IPS-15b (cell line): ENCODE results near the gene NEFH.
"Not testable (repeated sequence)": the region's sequence is repeated elsewhere in the genome, so short reads cannot be mapped to it uniquely, and the experiment has no call there.

Experiments used
- H3K27me3 ChIP-seq: one replicate; pipeline ENCODE4 v1.6.1; 2013; ENCODE audit warnings: low read length; ENCODE audit not compliant: control insufficient read depth, insufficient read depth
- H3K36me3 ChIP-seq: one replicate; pipeline ENCODE4 v1.6.1; 2013; ENCODE audit warnings: low read length; ENCODE audit not compliant: control insufficient read depth, insufficient read depth
- H3K4me1 ChIP-seq: one replicate; pipeline ENCODE4 v1.6.1; 2013; ENCODE audit warnings: mild to moderate bottlenecking, low read length; ENCODE audit not compliant: control insufficient read depth, insufficient read depth
- H3K4me3 ChIP-seq: one replicate; pipeline ENCODE4 v1.5.1; 2013; ENCODE audit warnings: low read depth, low read length
- H3K9ac ChIP-seq: one replicate; pipeline ENCODE4 v1.6.1; 2013; ENCODE audit warnings: low read depth, mild to moderate bottlenecking, low read length
- H3K9me3 ChIP-seq: one replicate; pipeline ENCODE4 v1.6.1; 2013; ENCODE audit warnings: mild to moderate bottlenecking, low read length; ENCODE audit not compliant: control insufficient read depth, insufficient read depth

NEFH gene

GRCh38 chr22:29482726-29483125, 2.7 kb downstream of the NEFH start:
- no peak overlapping the region for H3K9ac ChIP-seq
- H3K4me3 ChIP-seq = peak overlapping the region; percentile 74
- H3K4me1 ChIP-seq = peaks cover 12% of the 10 kb centered on the region
- no peaks in the 10 kb centered on the region for H3K9me3 ChIP-seq
- H3K36me3 ChIP-seq = peaks cover 13% of the 10 kb centered on the region
- peaks cover 32% of the 10 kb centered on the region for H3K27me3 ChIP-seq

GRCh38 chr22:29483254-29483653, 3.2 kb downstream of the NEFH start:
- peaks cover 13% of the 10 kb centered on the region for H3K36me3 ChIP-seq
- peaks cover 27% of the 10 kb centered on the region for H3K27me3 ChIP-seq
- H3K9me3 ChIP-seq = no peaks in the 10 kb centered on the region
- no peak overlapping the region for H3K9ac ChIP-seq
- no peak overlapping the region for H3K4me3 ChIP-seq
- peaks cover 9% of the 10 kb centered on the region for H3K4me1 ChIP-seq

- H3K9me3 ChIP-seq = no peaks in the 10 kb centered on the region
- peaks cover 7% of the 10 kb centered on the region for H3K4me1 ChIP-seq
- H3K27me3 ChIP-seq = peaks cover 15% of the 10 kb centered on the region
- H3K36me3 ChIP-seq = peaks cover 13% of the 10 kb centered on the region
- no peak overlapping the region for H3K4me3 ChIP-seq
- no peak overlapping the region for H3K9ac ChIP-seq
Measured at GRCh38 chr22:29484642-29485041, 4.6 kb downstream of the NEFH start.

GRCh38 chr22:29485448-29485847, 5.4 kb downstream of the NEFH start:
- Histone ChIP-seq H3K36me3 (peaks cover 13% of the 10 kb centered on the region), H3K9me3 (no peaks in the 10 kb centered on the region), H3K27me3 (peaks cover 8% of the 10 kb centered on the region), H3K9ac (no peak overlapping the region), H3K4me3 (no peak overlapping the region), H3K4me1 (peaks cover 7% of the 10 kb centered on the region)

- H3K9ac ChIP-seq = no peak overlapping the region
Measured at GRCh38 chr22:29487426-29487986, 7.5 kb downstream of the NEFH start.

GRCh38 chr22:29489127-29489780, 9.2 kb downstream of the NEFH start:
- not testable (repeated sequence) for H3K36me3 ChIP-seq, H3K4me3 ChIP-seq, H3K9me3 ChIP-seq, H3K27me3 ChIP-seq, H3K9ac ChIP-seq, H3K4me1 ChIP-seq

More at GRCh38 chr22:29487426-29487986, 7.5 kb downstream of the NEFH start:
- Histone ChIP-seq H3K27me3 (no peaks in the 10 kb centered on the region), H3K4me1 (peaks cover 1% of the 10 kb centered on the region), H3K9me3 (no peaks in the 10 kb centered on the region), H3K36me3 (peaks cover 13% of the 10 kb centered on the region), H3K4me3 (no peak overlapping the region)

GRCh38 chr22:29491012-29491411, 11.0 kb downstream of the NEFH start:
- Histone ChIP-seq H3K4me1 (no peaks in the 10 kb centered on the region), H3K27me3 (no peaks in the 10 kb centered on the region), H3K4me3 (no peak overlapping the region), H3K9me3 (no peaks in the 10 kb centered on the region), H3K36me3 (peaks cover 8% of the 10 kb centered on the region), H3K9ac (no peak overlapping the region)

GRCh38 chr22:29493636-29494035, 13.6 kb downstream of the NEFH start:
- peaks cover 6% of the 10 kb centered on the region for H3K36me3 ChIP-seq
- no peaks in the 10 kb centered on the region for H3K27me3 ChIP-seq
- no peak overlapping the region for H3K4me3 ChIP-seq
- H3K9ac ChIP-seq = no peak overlapping the region
- H3K4me1 ChIP-seq = no peaks in the 10 kb centered on the region
- H3K9me3 ChIP-seq = no peaks in the 10 kb centered on the region

- Histone ChIP-seq H3K9me3 (no peaks in the 10 kb centered on the region), H3K36me3 (peaks cover 2% of the 10 kb centered on the region), H3K4me1 (no peaks in the 10 kb centered on the region), H3K27me3 (no peaks in the 10 kb centered on the region), H3K4me3 (no peak overlapping the region), H3K9ac (no peak overlapping the region)
Measured at GRCh38 chr22:29499852-29500251, 19.8 kb downstream of the NEFH start.

GRCh38 chr22:29503811-29504372, 23.9 kb downstream of the NEFH start:
- Histone ChIP-seq H3K9ac (no peak overlapping the region), H3K4me1 (no peaks in the 10 kb centered on the region), H3K9me3 (no peaks in the 10 kb centered on the region), H3K4me3 (no peak overlapping the region), H3K27me3 (no peaks in the 10 kb centered on the region), H3K36me3 (peaks cover 18% of the 10 kb centered on the region)

- no peaks in the 10 kb centered on the region for H3K4me1 ChIP-seq
- H3K9me3 ChIP-seq = no peaks in the 10 kb centered on the region
- no peaks in the 10 kb centered on the region for H3K27me3 ChIP-seq
- H3K4me3 ChIP-seq = no peak overlapping the region
- H3K9ac ChIP-seq = no peak overlapping the region
- peaks cover 43% of the 10 kb centered on the region for H3K36me3 ChIP-seq
Measured at GRCh38 chr22:29509298-29509697, 29.3 kb downstream of the NEFH start.

GRCh38 chr22:29509815-29510214, 29.8 kb downstream of the NEFH start:
- Histone ChIP-seq H3K27me3 (no peaks in the 10 kb centered on the region), H3K36me3 (peaks cover 43% of the 10 kb centered on the region), H3K9ac (no peak overlapping the region), H3K9me3 (no peaks in the 10 kb centered on the region), H3K4me3 (no peak overlapping the region), H3K4me1 (no peaks in the 10 kb centered on the region)
